Nephron progenitor cell (in vitro differentiated cells): ENCODE measurements around the gene PIK3R1.
"Not testable (repeated sequence)": the region's sequence is repeated elsewhere in the genome, so short reads cannot be mapped to it uniquely, and the experiment has no call there.

Experiments used
- DNase-seq: peaks from one replicate; pipeline ENCODE4 v3.0.0; 2021
- H3K27ac Mint-ChIP-seq: 2 replicates; pipeline ENCODE4 v1.8.0; 2021; ENCODE audit warnings: mild to moderate bottlenecking, moderate library complexity, mixed read lengths
- H3K27me3 Mint-ChIP-seq: 2 replicates; pipeline ENCODE4 v1.8.0; 2021; ENCODE audit warnings: mild to moderate bottlenecking, low read depth, mixed read lengths; ENCODE audit not compliant: poor library complexity
- H3K36me3 Mint-ChIP-seq: 2 replicates; pipeline ENCODE4 v1.8.0; 2021; ENCODE audit warnings: low read depth, mixed read lengths
- H3K4me1 Mint-ChIP-seq: 2 replicates; pipeline ENCODE4 v1.8.0; 2021; ENCODE audit warnings: mixed read lengths
- H3K4me3 Mint-ChIP-seq: 2 replicates; pipeline ENCODE4 v1.8.0; 2021; ENCODE audit warnings: mild to moderate bottlenecking, moderate library complexity, mixed read lengths
- H3K9me3 Mint-ChIP-seq: 2 replicates; pipeline ENCODE4 v1.8.0; 2021; ENCODE audit warnings: mild to moderate bottlenecking, moderate library complexity, mixed read lengths
- TF ChIP-seq, protein P1 (sequence below): fragments of 200-600 bp; sonication (generic); IDR thresholded peaks from 2 replicates; pipeline ENCODE4 v1.5.0; 2021; ENCODE audit warnings: antibody characterized with exemption

Gene PIK3R1

DNA sequence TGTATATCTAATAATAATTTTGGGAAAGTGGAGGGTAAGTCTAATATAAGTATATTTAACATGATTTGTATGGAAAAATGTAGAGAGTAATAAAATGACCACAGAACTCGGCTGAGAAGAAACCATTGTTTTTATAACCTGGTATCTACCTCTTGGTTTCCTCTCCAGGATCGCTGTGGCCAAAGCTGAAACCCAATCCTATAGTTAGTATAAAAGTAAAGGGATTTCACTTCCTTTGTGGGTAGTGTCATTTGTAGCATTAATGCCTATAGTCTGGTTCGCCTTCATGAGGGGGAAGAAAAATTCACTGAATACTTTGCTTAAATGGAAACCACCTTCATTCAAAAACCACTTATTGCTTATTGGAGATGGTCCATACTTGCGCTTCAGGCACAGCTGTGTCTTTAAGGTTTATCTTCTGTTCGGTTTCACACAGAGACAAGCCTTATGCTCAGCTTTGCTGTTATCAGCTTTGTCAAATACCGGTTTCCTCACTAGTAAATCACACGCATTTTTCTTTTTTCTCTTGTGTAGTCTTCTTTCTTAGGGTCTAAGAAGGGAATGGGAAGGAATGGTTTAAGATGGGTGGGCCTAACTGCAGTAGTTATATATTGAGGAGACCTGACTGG lies 12.1 kb downstream of the PIK3R1 start:
- Mint-ChIP-seq H3K27me3 (no peaks in the 10 kb centered on the region), H3K36me3 (peaks cover 56% of the 10 kb centered on the region), H3K4me1 (peaks cover 90% of the 10 kb centered on the region), H3K27ac (peak overlapping the region; percentile 9), H3K9me3 (no peaks in the 10 kb centered on the region), H3K4me3 (no peak overlapping the region)
- TF ChIP-seq, protein P1, sequence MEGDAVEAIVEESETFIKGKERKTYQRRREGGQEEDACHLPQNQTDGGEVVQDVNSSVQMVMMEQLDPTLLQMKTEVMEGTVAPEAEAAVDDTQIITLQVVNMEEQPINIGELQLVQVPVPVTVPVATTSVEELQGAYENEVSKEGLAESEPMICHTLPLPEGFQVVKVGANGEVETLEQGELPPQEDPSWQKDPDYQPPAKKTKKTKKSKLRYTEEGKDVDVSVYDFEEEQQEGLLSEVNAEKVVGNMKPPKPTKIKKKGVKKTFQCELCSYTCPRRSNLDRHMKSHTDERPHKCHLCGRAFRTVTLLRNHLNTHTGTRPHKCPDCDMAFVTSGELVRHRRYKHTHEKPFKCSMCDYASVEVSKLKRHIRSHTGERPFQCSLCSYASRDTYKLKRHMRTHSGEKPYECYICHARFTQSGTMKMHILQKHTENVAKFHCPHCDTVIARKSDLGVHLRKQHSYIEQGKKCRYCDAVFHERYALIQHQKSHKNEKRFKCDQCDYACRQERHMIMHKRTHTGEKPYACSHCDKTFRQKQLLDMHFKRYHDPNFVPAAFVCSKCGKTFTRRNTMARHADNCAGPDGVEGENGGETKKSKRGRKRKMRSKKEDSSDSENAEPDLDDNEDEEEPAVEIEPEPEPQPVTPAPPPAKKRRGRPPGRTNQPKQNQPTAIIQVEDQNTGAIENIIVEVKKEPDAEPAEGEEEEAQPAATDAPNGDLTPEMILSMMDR, result no peak
- DNase-seq, result no peak

DNA sequence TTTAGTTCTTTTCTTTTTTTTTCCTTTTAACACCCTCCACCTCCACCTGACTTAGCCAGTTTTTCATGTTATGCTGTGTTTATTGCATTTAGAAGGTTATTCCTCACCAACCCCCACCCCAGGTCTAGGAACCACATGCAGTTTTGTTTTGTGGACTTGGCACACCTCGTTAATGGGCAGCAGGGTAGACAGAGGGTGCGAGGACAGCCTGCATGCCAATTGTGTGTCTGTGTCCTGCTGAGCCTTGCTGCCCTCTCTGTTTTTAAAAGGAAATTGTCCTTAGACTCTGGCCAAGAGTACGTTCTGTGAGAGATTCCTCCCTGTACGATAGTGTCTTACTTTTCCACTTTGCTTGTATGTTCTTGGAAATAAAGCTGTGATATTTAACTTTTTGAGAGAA lies 13.9 kb downstream of the PIK3R1 start:
- H3K27me3 Mint-ChIP-seq, result no peaks in the 10 kb centered on the region
- H3K9me3 Mint-ChIP-seq, result no peaks in the 10 kb centered on the region
- TF ChIP-seq, protein P1, result no peak
- H3K27ac Mint-ChIP-seq, result no peak overlapping the region
- no peak for DNase-seq
- peaks cover 81% of the 10 kb centered on the region for H3K4me1 Mint-ChIP-seq
- peaks cover 55% of the 10 kb centered on the region for H3K36me3 Mint-ChIP-seq
- H3K4me3 Mint-ChIP-seq, result no peak overlapping the region

DNA sequence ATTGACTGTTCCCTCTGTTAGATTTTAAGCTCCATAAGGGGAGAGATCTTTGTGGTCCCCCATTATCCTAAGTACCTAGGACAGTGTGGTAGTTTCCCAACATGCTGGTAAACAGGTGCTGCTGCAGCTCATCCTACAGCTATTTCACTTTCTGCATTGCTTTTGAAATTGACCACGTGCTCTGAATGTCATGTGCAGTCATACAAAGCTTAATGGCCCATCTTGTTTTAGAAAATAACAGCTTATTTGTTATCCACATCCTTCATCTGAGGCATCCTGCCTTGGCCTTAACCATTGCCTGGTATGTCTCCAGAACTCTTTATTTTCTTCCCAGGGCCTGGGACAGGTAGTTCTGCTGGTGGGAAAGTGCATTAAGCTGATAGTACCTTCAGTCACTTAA lies 14.7 kb downstream of the PIK3R1 start:
- Mint-ChIP-seq H3K9me3 (no peaks in the 10 kb centered on the region), H3K4me3 (no peak overlapping the region), H3K27ac (peak overlapping the region; percentile 36), H3K27me3 (no peaks in the 10 kb centered on the region), H3K36me3 (peaks cover 51% of the 10 kb centered on the region), H3K4me1 (peaks cover 73% of the 10 kb centered on the region)
- no peak for DNase-seq
- TF ChIP-seq, protein P1, result no peak

DNA sequence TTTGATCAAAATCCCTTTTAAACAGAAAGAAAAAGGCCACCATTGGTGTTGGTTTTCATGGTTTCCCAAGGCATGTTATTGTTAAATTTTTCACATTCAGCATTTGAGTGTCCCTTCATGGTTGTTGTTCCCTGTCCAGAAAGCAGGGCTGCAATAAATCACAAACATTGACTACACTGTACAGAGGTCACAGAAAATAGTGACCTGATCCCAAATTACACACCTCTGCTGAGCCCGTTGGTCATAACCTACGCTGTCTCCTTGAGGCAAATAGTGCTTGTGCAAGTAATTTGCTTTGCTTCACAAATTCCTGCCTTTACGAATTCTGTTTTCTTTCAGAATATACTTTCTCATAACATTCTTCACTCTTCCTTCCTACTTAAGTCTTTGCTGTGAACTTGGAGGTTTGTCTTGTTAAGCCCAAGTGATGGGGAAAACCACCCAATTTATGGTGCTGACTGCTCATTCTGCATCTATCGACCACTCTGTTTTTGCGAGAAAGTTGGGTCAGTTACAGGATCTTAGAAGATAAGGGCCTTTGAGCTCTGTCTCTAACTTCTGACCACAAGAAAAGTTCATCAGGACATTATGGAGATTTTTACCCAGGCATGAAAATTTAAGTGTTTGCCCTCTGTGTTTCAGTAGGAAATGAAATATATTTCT lies 16.0 kb downstream of the PIK3R1 start:
- peaks cover 66% of the 10 kb centered on the region for H3K4me1 Mint-ChIP-seq
- no peak for DNase-seq
- H3K27me3 Mint-ChIP-seq, result no peaks in the 10 kb centered on the region
- H3K4me3 Mint-ChIP-seq, result no peak overlapping the region
- no peaks in the 10 kb centered on the region for H3K9me3 Mint-ChIP-seq
- H3K27ac Mint-ChIP-seq, result peak overlapping the region; percentile 74
- peaks cover 43% of the 10 kb centered on the region for H3K36me3 Mint-ChIP-seq
- TF ChIP-seq, protein P1, result no peak

DNA sequence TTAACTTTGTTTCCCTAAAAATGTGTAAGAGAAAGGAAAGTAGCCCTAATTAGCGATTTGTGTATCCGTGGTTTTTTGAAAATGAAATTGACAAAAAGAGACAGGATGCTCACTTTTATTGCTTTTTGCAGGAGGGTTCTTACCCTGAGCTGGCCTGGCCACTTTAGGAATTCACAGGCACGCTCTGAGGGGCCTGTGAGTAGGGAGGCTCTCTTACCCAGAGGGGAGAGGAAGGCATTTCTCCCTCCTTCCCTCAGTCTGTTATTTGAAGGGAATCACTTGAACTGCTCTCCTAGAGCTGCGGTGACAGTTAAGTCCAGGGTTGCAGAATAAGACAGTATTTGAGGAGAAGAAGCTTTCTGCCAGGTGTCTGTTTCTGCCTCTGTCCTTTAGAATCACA lies 16.7 kb downstream of the PIK3R1 start:
- TF ChIP-seq, protein P1, result no peak
- Mint-ChIP-seq H3K27me3 (no peaks in the 10 kb centered on the region), H3K9me3 (no peaks in the 10 kb centered on the region), H3K36me3 (peaks cover 36% of the 10 kb centered on the region), H3K27ac (peak overlapping the region; percentile 84), H3K4me3 (no peak overlapping the region), H3K4me1 (peaks cover 67% of the 10 kb centered on the region)
- no peak for DNase-seq

DNA sequence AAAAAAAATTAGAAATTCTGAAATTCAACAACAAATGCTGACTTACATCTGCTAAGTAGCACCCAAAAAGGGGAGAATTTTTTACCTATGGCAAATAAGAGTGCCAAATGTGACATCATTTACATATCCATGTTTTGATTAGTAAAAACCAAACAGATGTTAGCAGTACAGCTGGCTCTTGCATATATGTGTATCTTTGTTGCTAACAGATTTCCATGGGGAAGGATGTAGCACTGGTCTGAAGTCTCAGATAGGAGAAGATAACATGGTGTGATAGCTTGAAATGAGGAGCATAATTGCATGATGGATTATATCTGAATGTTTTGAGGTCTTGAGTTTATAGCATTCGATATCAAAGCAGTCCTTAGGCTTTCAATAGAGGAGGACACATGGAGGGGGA lies 17.5 kb downstream of the PIK3R1 start:
- Mint-ChIP-seq H3K27me3 (no peaks in the 10 kb centered on the region), H3K27ac (no peak overlapping the region), H3K9me3 (no peaks in the 10 kb centered on the region), H3K4me3 (no peak overlapping the region), H3K36me3 (peaks cover 28% of the 10 kb centered on the region), H3K4me1 (peaks cover 68% of the 10 kb centered on the region)
- no peak for DNase-seq
- TF ChIP-seq, protein P1, result no peak

DNA sequence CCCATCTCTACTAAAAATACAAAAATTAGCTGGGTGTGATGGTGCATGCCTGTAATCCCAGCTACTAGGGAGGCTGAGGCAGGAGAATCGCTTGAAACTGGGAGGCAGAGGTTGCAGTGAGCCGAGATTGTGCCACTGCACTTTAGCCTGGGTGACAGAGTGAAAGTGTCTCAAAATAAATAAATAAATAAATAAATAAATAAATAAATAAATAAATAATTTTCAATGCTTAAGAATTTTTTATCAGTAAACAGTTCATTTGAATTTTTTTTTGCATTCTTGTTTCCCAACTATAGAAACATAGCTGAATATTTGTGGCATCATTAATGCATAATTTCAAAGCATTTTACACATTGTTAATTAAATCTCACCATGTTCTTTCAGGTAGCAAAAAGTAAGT lies 19.7 kb downstream of the PIK3R1 start:
- H3K4me3 Mint-ChIP-seq, DNase-seq, H3K27ac Mint-ChIP-seq, H3K27me3 Mint-ChIP-seq, H3K9me3 Mint-ChIP-seq: not testable (repeated sequence)
- peaks cover 13% of the 10 kb centered on the region for H3K36me3 Mint-ChIP-seq
- H3K4me1 Mint-ChIP-seq, result peaks cover 71% of the 10 kb centered on the region
